Amniotic epithelial cell (primary cell): Measurements from ENCODE around the gene RAET1E.

Experiments
- DNase-seq: peaks from one replicate; pipeline ENCODE4 v3.0.0-alpha.2; 2010; ENCODE audit warnings: low read depth

RAET1E gene

GRCh38 chr6:149890629-149891045, 7.3 kb downstream of the RAET1E start:
- no peak for DNase-seq

- peak; percentile 56 for DNase-seq
Observed at GRCh38 chr6:149889326-149889725, 8.6 kb downstream of the RAET1E start.

DNA sequence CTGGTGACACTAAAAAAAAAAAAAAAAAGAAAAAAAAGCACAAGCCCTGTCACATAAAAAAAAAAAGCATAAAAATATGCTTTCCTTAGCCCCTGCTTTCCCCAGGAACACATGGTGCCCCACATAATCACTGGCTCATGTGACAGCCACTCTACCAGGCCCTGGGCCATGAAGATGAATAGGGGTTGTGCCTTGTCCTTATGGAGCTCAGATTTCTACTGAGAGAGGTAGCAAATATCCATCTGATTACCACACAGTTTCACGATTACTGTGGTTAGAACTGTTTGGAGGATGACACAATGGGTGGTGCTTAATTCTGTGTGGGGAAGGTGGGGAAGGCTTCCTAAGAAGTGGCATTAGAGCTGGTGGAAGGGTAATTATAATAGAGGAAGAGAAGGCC, 9.3 kb downstream of the RAET1E start:
- DNase-seq = peak; percentile 60

GRCh38 chr6:149888093-149888492, 9.8 kb downstream of the RAET1E start:
- DNase-seq = peak; percentile 13

GRCh38 chr6:149887343-149887742, 10.6 kb downstream of the RAET1E start:
- DNase-seq = peak; percentile 51

- no peak for DNase-seq
Observed at GRCh38 chr6:149885888-149886287, 12.0 kb downstream of the RAET1E start.

DNA sequence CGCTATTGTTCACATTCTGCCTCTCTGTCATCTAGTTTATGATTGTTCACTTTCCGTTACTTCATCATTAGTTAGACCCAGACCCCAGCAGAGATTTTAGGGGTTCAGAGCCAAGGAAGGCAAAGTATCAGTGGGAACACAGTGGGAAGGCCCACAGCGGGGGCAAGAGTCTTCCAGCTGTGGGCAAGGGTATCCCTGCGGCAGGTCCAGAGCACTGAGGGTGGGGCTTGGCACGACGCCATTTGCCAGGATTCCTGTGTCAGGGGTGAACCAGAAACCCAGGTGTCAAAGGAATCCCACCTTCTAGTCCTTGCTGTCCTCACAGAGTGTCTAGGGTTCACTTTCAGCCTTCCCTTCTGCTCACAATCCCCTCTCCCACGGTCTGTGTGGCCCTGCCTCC, 13.3 kb downstream of the RAET1E start:
- no peak for DNase-seq

- DNase-seq = peak; percentile 58
Observed at GRCh38 chr6:149884215-149884614, 13.7 kb downstream of the RAET1E start.

GRCh38 chr6:149881860-149882259, 16.1 kb downstream of the RAET1E start:
- no peak for DNase-seq

GRCh38 chr6:149881066-149881766, 16.7 kb downstream of the RAET1E start:
- DNase-seq = no peak

DNA sequence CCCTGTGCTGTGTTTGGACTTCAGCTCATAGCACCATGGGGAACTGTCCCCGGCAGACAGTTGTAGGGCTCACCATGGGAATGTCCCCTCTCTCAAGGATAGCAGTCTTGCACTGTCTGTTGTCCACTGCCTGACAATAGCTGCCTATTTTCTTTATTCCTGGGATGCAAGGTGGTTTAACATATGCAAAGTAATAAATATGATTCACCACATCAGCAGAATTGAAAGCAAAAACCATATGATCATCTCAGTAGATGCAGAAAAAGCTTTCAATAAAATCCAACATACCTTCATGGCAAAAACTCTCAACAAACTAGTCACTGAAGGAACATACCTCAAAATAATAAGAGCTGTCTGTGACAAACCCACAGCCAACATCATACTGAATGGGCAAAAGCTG, 20.3 kb downstream of the RAET1E start:
- DNase-seq = no peak

DNA sequence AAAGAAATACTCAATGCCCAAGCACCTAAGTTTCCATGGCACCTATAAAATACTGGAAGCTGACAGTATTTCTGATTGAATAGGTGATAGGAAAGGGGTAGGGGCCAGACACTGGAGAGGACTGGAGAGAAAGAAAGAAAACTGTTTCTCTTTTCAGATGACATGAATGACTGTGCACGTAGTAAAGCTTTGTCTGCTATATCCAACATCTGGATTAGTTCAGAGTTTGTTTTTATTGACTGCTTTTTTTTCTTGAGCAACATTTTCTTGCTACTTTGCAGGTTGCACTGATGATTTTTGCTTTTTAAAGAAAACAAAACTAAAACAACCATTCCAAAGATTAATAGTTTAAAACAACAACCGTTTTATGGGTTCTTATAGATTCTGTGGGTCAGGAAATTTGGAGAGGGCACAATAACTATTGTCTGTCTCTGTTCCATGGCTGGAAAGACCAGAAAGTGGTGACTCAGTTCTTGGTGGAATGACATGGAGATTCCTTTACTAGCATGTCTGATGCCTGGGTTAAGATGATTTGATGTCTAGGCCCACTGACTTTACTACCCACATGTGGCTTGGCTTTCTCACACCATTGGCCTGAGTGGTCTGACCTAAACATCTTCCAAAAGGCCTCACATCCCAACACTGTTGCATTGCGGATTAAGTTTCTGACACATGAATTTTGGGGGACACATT, 21.5 kb downstream of the RAET1E start:
- DNase-seq = no peak

GRCh38 chr6:149872233-149872632, 25.7 kb downstream of the RAET1E start:
- DNase-seq = no peak

- no peak for DNase-seq
Observed at GRCh38 chr6:149871182-149871581, 26.7 kb downstream of the RAET1E start.

DNA sequence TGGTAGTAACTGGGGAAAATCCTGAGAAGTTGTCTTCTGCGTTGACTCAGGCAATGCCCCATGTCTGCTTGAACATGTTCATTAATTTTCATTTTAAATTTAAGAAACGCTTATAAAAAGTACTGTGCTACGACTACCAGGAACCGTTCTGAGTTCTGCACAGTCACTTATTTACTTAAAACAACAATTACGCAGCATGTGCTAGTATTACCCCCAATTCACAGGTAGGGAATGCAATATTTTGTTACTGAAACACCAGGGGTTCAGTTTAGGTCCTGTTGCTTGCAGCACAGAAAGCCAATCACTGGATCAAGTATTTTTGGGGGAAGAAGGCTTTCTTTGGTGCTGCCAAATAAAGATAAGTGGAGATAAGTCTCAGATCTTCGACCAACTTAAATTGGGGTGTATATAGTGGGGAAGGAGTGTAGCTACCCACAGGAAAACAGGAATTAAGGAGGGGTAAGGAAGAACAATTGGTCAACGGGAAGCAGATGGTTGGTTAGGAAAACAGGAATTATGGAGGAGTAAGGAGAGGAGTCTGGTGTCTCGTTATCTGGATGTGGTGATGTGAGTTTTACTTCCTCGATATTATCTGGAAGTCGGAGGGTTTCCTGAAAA, 28.5 kb downstream of the RAET1E start:
- DNase-seq = no peak

GRCh38 chr6:149867876-149868640, 29.9 kb downstream of the RAET1E start:
- peak; percentile 49 for DNase-seq

GRCh38 chr6:149864578-149865535, 33.1 kb downstream of the RAET1E start:
- peak; percentile 69 for DNase-seq

DNA sequence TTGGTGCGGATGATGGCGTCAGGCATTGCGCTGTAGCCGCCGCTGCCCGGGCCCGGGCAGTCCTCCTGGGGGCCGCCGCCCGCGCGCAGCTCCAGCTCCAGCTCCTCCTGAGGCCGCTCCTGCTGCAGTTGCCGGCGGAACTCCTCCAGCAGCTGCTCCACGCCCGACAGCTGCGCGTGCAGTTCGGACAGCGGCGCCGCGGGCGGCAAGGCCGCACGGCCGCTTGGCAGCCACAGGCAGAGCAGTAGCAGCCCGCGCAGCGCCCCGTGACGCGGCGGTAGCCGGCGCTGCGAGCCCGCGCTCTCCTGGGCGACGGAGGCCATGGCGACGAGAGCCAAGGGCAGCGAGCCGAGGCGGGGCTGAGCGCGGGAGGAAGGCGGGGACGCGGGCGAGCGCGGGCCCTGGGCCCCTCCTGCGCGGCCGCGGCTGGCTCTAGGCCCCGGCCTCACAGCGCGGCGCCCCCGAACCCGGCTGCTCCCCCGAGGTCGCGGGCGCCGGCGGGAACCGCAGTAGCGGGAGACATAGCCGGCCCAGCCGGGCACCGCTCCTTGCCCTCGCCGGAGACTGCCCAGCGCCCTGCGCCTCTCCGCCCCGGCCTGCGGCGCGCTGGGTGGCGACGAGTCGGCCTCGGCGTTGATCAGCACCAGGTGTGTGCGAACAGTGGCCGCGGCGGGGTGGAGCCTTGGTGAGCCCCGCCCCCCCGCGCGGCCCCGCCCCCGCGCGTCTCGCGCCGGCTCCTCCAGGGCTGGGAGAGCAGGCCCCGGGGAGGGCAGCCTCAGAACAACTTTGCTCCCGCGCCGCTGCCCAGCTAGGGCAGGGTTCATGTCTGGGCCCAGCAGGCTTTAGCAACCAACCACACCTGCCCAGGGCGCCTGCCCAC, 34.0 kb downstream of the RAET1E start, which contains the start of gene LRP11:
Gene LRP11 (minus strand): TSS at position 662 of the 880 bp plus-strand sequence. CDS start 339 bp downstream, at position 323.
- peak; percentile 79 for DNase-seq

DNA sequence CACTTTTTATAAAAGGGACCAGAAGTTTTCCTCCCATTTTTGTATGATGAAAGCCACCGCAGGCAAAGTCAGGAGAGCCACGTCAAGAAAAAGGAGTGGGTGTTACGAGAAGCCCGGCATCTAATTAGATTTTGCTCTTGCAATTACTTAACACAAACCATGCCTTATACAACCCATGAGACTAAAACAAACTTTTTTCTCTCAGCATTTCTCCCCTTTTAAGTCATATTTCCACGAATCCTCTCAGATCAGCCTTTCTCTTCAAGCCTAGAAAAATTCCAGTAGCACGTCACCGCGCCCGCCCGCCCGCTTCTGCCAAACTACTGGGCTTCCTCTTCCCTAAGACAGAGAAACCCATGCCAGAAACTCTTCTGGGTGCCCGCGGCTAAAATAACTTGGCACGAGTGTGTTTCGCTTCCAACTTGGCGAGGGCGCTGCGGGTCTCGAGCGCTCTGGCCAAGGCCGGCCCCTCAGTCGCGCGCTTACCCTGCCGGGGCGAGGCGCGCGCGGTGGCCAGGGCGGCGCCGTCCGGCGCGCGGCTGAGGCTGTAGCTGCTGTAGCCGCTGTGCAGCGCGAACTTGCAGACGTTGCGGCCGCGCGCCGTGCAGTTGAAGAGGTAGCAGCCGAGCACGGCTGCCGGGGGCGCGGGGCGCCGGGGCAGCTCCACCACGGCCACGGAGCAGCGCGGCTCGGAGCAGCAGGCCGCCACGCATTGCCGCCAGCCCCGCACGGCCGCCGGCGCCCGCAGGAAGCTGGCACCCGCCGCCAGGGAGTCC, 34.8 kb downstream of the RAET1E start:
- peak; percentile 54 for DNase-seq
